Adipose tissue (tissue), 3 donors: ENCODE measurements around the gene RO60. TPM values are rescaled to one million over a fixed set of nuclear protein-coding genes. Genes with fewer than 3 reads are reported as not detected.
"Not testable (repeated sequence)": the region's sequence is repeated elsewhere in the genome, so short reads cannot be mapped to it uniquely, and the experiment has no call there.

Experiments used
- H3K27ac ChIP-seq: one replicate; pipeline ENCODE4 v1.5.1; 2013; ENCODE audit warnings: low read depth, low read length
- WGBS, 3 donors: extraction: QIAGEN DNeasy Blood & Tissue Kit; methylation state at CpG; one replicate each; pipeline ENCODE4 v1.1.7; 2013; 5-methylcytosine and 5-hydroxymethylcytosine counted together
- polyA plus RNA-seq, 3 donors: library from polyadenylated mRNA; stranded (reverse); fragments of 200-250 nt; gene quantifications; one replicate each; pipeline ENCODE4 v1.2.3, GENCODE V29; 2013
- donor health status: healthy with polysubstance abuse.
- donor health status: Bipolar disorder and iron deficiency.
- donor health status: healthy.

Gene RO60
- polyA plus RNA-seq: 10 to 100 TPM in 2 of 3 donors, 1 to 10 TPM in 1; 4.6 to 12.5 (median 11.8) TPM

- 0 to 1% (median 0%) methylated on average over 73 to 74 of the region's 74 CpGs for WGBS, 3 donors
- H3K27ac ChIP-seq: peak within 1 kb of the TSS; percentile 97
Measured at GRCh38 chr1:193059282-193060114, at the start of gene RO60, which contains the start of gene UCHL5. Gene RO60, plus strand, starts transcription at chr1:193059612. Its CDS starts 9,443 bp downstream, at chr1:193069055. Gene UCHL5, minus strand, starts transcription at chr1:193059360. Its CDS starts 100 bp downstream, at chr1:193059260.

GRCh38 chr1:193011406-193011805, 48.0 kb upstream of the RO60 start:
- H3K27ac ChIP-seq: no peak overlapping the region
- WGBS, 3 donors: 93 to 100% (median 100%) methylated on average over 1 of the region's 1 CpG

GRCh38 chr1:193013005-193013404, 46.4 kb upstream of the RO60 start:
- 52 to 81% (median 66%) methylated on average over 2 of the region's 2 CpGs for WGBS, 3 donors
- no peak overlapping the region for H3K27ac ChIP-seq

GRCh38 chr1:193013707-193014106, 45.7 kb upstream of the RO60 start:
- no peak overlapping the region for H3K27ac ChIP-seq

GRCh38 chr1:193014400-193014799, 45.0 kb upstream of the RO60 start:
- no peak overlapping the region for H3K27ac ChIP-seq
- WGBS, 3 donors: 44 to 79% (median 76%) methylated on average over 2 of the region's 2 CpGs

More at GRCh38 chr1:193013707-193014106, 45.7 kb upstream of the RO60 start:
- 37 to 87% (median 76%) methylated on average over 7 of the region's 7 CpGs for WGBS, 3 donors

- no peak overlapping the region for H3K27ac ChIP-seq
Measured at GRCh38 chr1:193016788-193017187, 42.6 kb upstream of the RO60 start.

- no peak overlapping the region for H3K27ac ChIP-seq
Measured at GRCh38 chr1:193019442-193020026, 39.9 kb upstream of the RO60 start.

GRCh38 chr1:193025218-193025617, 34.2 kb upstream of the RO60 start:
- no peak overlapping the region for H3K27ac ChIP-seq

- WGBS, 3 donors: 39 to 86% (median 85%) methylated on average over 1 of the region's 1 CpG
- no peak overlapping the region for H3K27ac ChIP-seq
Measured at GRCh38 chr1:193030280-193030679, 29.1 kb upstream of the RO60 start.

- WGBS, 3 donors: 79 to 93% (median 89%) methylated on average over 2 of the region's 2 CpGs
- H3K27ac ChIP-seq: no peak overlapping the region
Measured at GRCh38 chr1:193031431-193031830, 28.0 kb upstream of the RO60 start.

GRCh38 chr1:193032643-193033427, 26.6 kb upstream of the RO60 start:
- H3K27ac ChIP-seq: not testable (repeated sequence)
- 87 to 97% (median 87%) methylated on average over 9 of the region's 9 CpGs for WGBS, 3 donors

GRCh38 chr1:193033610-193034009, 25.8 kb upstream of the RO60 start:
- no peak overlapping the region for H3K27ac ChIP-seq

- 59 to 97% (median 96%) methylated on average over 3 of the region's 3 CpGs for WGBS, 3 donors
- no peak overlapping the region for H3K27ac ChIP-seq
Measured at GRCh38 chr1:193036337-193037047, 22.9 kb upstream of the RO60 start.

- WGBS, 3 donors: 92 to 95% (median 93%) methylated on average over 3 of the region's 3 CpGs
- H3K27ac ChIP-seq: no peak overlapping the region
Measured at GRCh38 chr1:193040011-193040410, 19.4 kb upstream of the RO60 start.

- WGBS, 3 donors: 60 to 91% (median 88%) methylated on average over 1 of the region's 1 CpG
- no peak overlapping the region for H3K27ac ChIP-seq
Measured at GRCh38 chr1:193042766-193043691, 16.4 kb upstream of the RO60 start.

- WGBS, 3 donors: 94 to 97% (median 96%) methylated on average over 5 of the region's 5 CpGs
- not testable (repeated sequence) for H3K27ac ChIP-seq
Measured at GRCh38 chr1:193048913-193049312, 10.5 kb upstream of the RO60 start.

- H3K27ac ChIP-seq: no peak overlapping the region
- 60 to 93% (median 90%) methylated on average over 4 of the region's 4 CpGs for WGBS, 3 donors
Measured at GRCh38 chr1:193054169-193054675, 5.2 kb upstream of the RO60 start.
